B cell (primary cell): ENCODE measurements around the gene PCSK4. TPM values are rescaled to one million over a fixed set of nuclear protein-coding genes. Genes with fewer than 3 reads are reported as not detected.

Experiments
- ATAC-seq: fragments of 200-7000 bp; cut with Tn5 transposase; one replicate; pipeline ENCODE4 v1.10.0; 2021; ENCODE audit warnings: low read depth, mild to moderate bottlenecking, moderate number of reproducible peaks, moderate library complexity
- CTCF ChIA-PET: fragments of 350-600 bp; sonication (Branson Sonifier 250); formaldehyde crosslinking; loops from one replicate; lab custom pipeline; 2021; ENCODE audit warnings: antibody characterized with exemption, inconsistent platforms; lab: Charles Lee
- POLR2A ChIA-PET: fragments of 350-600 bp; sonication (Branson Sonifier 250); formaldehyde crosslinking; loops from one replicate; lab custom pipeline; 2021; ENCODE audit warnings: antibody characterized with exemption; lab: Charles Lee
- DNase-seq: peaks from one replicate; pipeline ENCODE4 v3.0.0; 2013
- H2AFZ ChIP-seq: 2 replicates; pipeline ENCODE4 v1.6.1; 2012; ENCODE audit warnings: mild to moderate bottlenecking, low read depth, low read length; ENCODE audit not compliant: insufficient read depth, poor library complexity, severe bottlenecking
- H3K27ac ChIP-seq, 2 donors: 1 replicate in 1 of 2; 2 replicates in 1 of 2; pipeline ENCODE4 v1.5.1; 2012 to 2013; ENCODE audit warnings: low read length in 2 of 2, mild to moderate bottlenecking in 2 of 2, moderate library complexity in 1 of 2
- H3K27me3 ChIP-seq, 4 experiments: fragments of 200-600 bp in 1 of 4; sonication (generic) in 1 of 4; replicated peaks in 1 of 4; 1 replicate in 2 of 4; 2 replicates in 2 of 4; pipeline versions ENCODE4 v1.6.1 to v1.7.0; 2013 to 2016; ENCODE audit warnings: low read length in 3 of 4, mild to moderate bottlenecking in 2 of 4, mixed read lengths in 1 of 4, moderate library complexity in 1 of 4; ENCODE audit not compliant: insufficient read depth in 4 of 4, control insufficient read depth in 3 of 4; ENCODE audit errors: control extremely low read depth in 1 of 4
- H3K36me3 ChIP-seq, 2 experiments: replicated peaks in 1 of 2; 1 replicate in 1 of 2; 2 replicates in 1 of 2; pipeline versions ENCODE4 v1.6.1 to v1.7.1; 2013; ENCODE audit warnings: low read length in 1 of 2; ENCODE audit not compliant: insufficient read depth in 2 of 2, control insufficient read depth in 1 of 2; ENCODE audit errors: control extremely low read depth in 1 of 2, extremely low read depth in 1 of 2
- H3K4me1 ChIP-seq, 2 donors: fragments of 200-600 bp in 1 of 2; sonication (generic) in 1 of 2; 1 replicate in 1 of 2; 2 replicates in 1 of 2; pipeline versions ENCODE4 v1.5.1 to v1.6.1; 2013 to 2017; ENCODE audit warnings: low read length in 2 of 2; ENCODE audit not compliant: control insufficient read depth in 2 of 2, insufficient read depth in 2 of 2
- H3K4me2 ChIP-seq: replicated peaks from 2 replicates; pipeline ENCODE3; 2012; ENCODE audit warnings: mild to moderate bottlenecking, low read depth, low read length; ENCODE audit not compliant: poor library complexity, severe bottlenecking
- H3K4me3 ChIP-seq, 5 experiments: fragments of 200-600 bp in 1 of 5; sonication (generic) in 1 of 5; 1 replicate in 3 of 5; 2 replicates in 2 of 5; pipeline versions ENCODE4 v1.5.1 to v1.7.0; 2011 to 2016; ENCODE audit warnings: low read length in 4 of 5, mild to moderate bottlenecking in 4 of 5, low read depth in 2 of 5, control low read depth in 1 of 5, moderate library complexity in 1 of 5; ENCODE audit not compliant: insufficient read depth in 1 of 5; ENCODE audit errors: control extremely low read depth in 1 of 5, extremely low read depth in 1 of 5
- H3K79me2 ChIP-seq: fragments of 200-600 bp; sonication (generic); one replicate; pipeline ENCODE4 v1.6.0; 2016; ENCODE audit warnings: low read length; ENCODE audit not compliant: control insufficient read depth, insufficient read depth
- H3K9ac ChIP-seq: fragments of 200-600 bp; sonication (generic); 2 replicates; pipeline ENCODE4 v1.6.1; 2017; ENCODE audit warnings: mild to moderate bottlenecking, low read length, moderate library complexity
- H3K9me3 ChIP-seq, 3 donors: one replicate each; pipeline versions ENCODE4 v1.6.1 to v1.7.1; 2013; ENCODE audit warnings: low read length in 2 of 3; ENCODE audit not compliant: control insufficient read depth in 2 of 3, insufficient read depth in 1 of 3; ENCODE audit errors: control extremely low read depth in 1 of 3
- H4K20me1 ChIP-seq: 2 replicates; pipeline ENCODE4 v1.6.0; 2012; ENCODE audit warnings: mild to moderate bottlenecking, low read length; ENCODE audit not compliant: insufficient read depth, control insufficient read depth, poor library complexity, severe bottlenecking
- H3K27ac Mint-ChIP-seq: one replicate; pipeline ENCODE4 v1.8.0; 2021; ENCODE audit warnings: mixed read lengths
- H3K27me3 Mint-ChIP-seq: one replicate; pipeline ENCODE4 v1.8.0; 2021; ENCODE audit warnings: mixed read lengths
- H3K4me1 Mint-ChIP-seq: one replicate; pipeline ENCODE4 v1.8.0; 2021; ENCODE audit warnings: mixed read lengths
- H3K4me3 Mint-ChIP-seq: one replicate; pipeline ENCODE4 v1.8.0; 2021; ENCODE audit warnings: mixed read lengths
- H3K9me3 Mint-ChIP-seq: one replicate; pipeline ENCODE4 v1.8.0; 2022; ENCODE audit warnings: mixed read lengths; ENCODE audit not compliant: insufficient read depth
- CTCF ChIP-seq: fragments of 200-600 bp; IDR thresholded peaks from one replicate; pipeline ENCODE4 v1.8.0; 2022; ENCODE audit warnings: antibody characterized with exemption, mild to moderate bottlenecking
- EZH2 ChIP-seq: IDR thresholded peaks from 2 replicates; pipeline ENCODE4 v1.6.1; 2012; ENCODE audit warnings: borderline replicate concordance, low read depth, mild to moderate bottlenecking, moderate library complexity, low read length; ENCODE audit not compliant: insufficient read depth, poor library complexity, severe bottlenecking
- whole genome bisulfite sequencing: methylation state at CpG from one replicate; pipeline ENCODE4 v1.1.5; 2013; ENCODE audit warnings: missing lambda C conversion rate; ENCODE audit not compliant: insufficient coverage; 5-methylcytosine and 5-hydroxymethylcytosine counted together
- intact Hi-C: fragments of 100-400 bp; cut with micrococcal nuclease; formaldehyde crosslinking; loops from one replicate; pipeline ENCODE4 v1.10.0; 2022
- polyA plus RNA-seq: library from polyadenylated mRNA; depleted of rRNA; stranded (reverse); fragments of >200 nt; gene quantifications from 2 replicates; pipeline ENCODE4 v1.2.3, GENCODE V29; 2012
- total RNA-seq, 2 donors: library from RNA; stranded (reverse); fragments of 120-200 nt in 1 of 2; gene quantifications; 1 replicate in 1 of 2; 2 replicates in 1 of 2; pipeline versions ENCODE4 v1.2.3 to v1.2.4, GENCODE V29; 2013 to 2022

PCSK4 gene
- total and polyA plus RNA-seq, 2 donors (not counting 1 experiment from before 2014, with no cell fraction given): 1.1 to 1.3 TPM

GRCh38 chr19:1511318-1512317 lies 21.5 kb upstream of the PCSK4 start:
- Histone ChIP-seq H3K4me1 (peaks cover 21 to 22% of the 10 kb centered on the region in 2 donors), H3K4me2 (no peak overlapping the region), H2AFZ (no peak overlapping the region), H3K9me3 (peaks cover 0 to 49% (median 7%) of the 10 kb centered on the region in 3 donors), H3K27me3 (peaks cover 0 to 72% (median 16%) of the 10 kb centered on the region in 4 experiments), H3K4me3 (no peak overlapping the region), H4K20me1 (no peaks in the 10 kb centered on the region), H3K79me2 (no peaks in the 10 kb centered on the region), H3K27ac (no peak overlapping the region), H3K36me3 (no peaks in the 10 kb centered on the region), H3K9ac (no peak overlapping the region)
- Mint-ChIP-seq H3K27me3 (peaks cover 39% of the 10 kb centered on the region), H3K4me3 (peak overlapping the region; percentile 65), H3K9me3 (no peaks in the 10 kb centered on the region), H3K27ac (no peak overlapping the region), H3K4me1 (peaks cover 11% of the 10 kb centered on the region)
- ChIA-PET CTCF (no interaction called here), POLR2A (no interaction called here)
- WGBS: 51% methylated on average over 17 of the region's 22 CpGs
- DNase-seq: no peak
- intact Hi-C loops: no loop called here
- no peak for ATAC-seq
- no peak for TF ChIP-seq EZH2
- no peak for TF ChIP-seq CTCF

GRCh38 chr19:1510807-1511206 lies 20.7 kb upstream of the PCSK4 start:
- Histone ChIP-seq H3K4me2 (no peak overlapping the region), H3K4me3 (no peak overlapping the region)

More at GRCh38 chr19:1510807-1511206, 20.7 kb upstream of the PCSK4 start:
- no peaks in the 10 kb centered on the region for H3K36me3 ChIP-seq
- peaks cover 21 to 22% of the 10 kb centered on the region in 2 donors for H3K4me1 ChIP-seq
- peaks cover 0 to 48% (median 7%) of the 10 kb centered on the region in 3 donors for H3K9me3 ChIP-seq
- TF ChIP-seq CTCF (no peak), EZH2 (no peak)
- intact Hi-C loops: no loop called here
- Mint-ChIP-seq H3K4me3 (no peak overlapping the region), H3K4me1 (peaks cover 11% of the 10 kb centered on the region), H3K27ac (no peak overlapping the region), H3K27me3 (peaks cover 37% of the 10 kb centered on the region), H3K9me3 (no peaks in the 10 kb centered on the region)
- no peak overlapping the region for H2AFZ ChIP-seq
- WGBS: 57% methylated on average over 5 of the region's 9 CpGs
- H3K9ac ChIP-seq: no peak overlapping the region
- no peak for ATAC-seq
- H3K79me2 ChIP-seq: no peaks in the 10 kb centered on the region
- ChIA-PET CTCF (no interaction called here), POLR2A (no interaction called here)
- H3K27me3 ChIP-seq: peaks cover 0 to 75% (median 17%) of the 10 kb centered on the region in 4 experiments
- DNase-seq: no peak
- H3K27ac ChIP-seq: no peak overlapping the region
- H4K20me1 ChIP-seq: no peaks in the 10 kb centered on the region
